Pons (tissue), 1 donor: ENCODE measurements around the gene NBAS.
"Not testable (repeated sequence)": the region's sequence is repeated elsewhere in the genome, so short reads cannot be mapped to it uniquely, and the experiment has no call there.

Experiments
- DNase-seq: peaks from one replicate; pipeline ENCODE4 v3.0.0-alpha.2; 2016; ENCODE audit warnings: low spot score

Gene NBAS

DNA sequence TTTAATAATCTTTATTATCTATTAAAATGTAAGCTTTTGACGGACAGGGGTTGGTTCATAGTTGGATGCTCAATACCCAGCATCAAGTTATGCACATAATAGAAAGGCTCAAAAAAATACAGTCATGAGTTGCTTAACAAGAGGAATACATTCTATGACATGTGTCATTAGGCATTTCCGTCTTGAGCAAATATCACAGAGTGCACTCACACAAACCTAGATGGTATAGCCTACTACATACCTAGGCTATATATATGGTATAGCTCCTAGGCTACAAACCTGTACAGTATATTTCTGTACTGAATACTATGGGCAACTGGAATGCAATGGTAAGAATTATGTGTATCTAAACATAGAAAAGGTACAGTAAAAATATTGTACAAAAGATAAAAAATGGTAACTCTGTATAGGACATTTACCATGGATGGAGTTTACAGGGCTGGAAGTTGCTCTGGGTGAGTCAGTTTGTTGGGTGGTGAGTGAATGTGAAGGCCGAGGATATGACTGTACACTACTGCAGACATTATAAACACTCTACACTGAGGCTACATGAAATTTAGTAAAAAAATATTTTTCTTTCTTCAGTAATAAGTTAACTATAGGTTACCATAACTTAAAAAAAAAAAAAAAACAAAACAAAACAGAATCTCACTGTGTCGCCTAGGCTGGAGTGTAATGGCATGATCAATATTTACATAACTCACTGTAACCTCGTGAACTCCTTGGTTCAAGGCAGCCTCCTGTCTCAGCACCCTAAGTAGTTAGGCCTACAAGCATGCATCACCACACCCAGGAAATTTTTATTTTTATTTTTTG, 201.2 kb downstream of the NBAS start:
- no peak for DNase-seq

DNA sequence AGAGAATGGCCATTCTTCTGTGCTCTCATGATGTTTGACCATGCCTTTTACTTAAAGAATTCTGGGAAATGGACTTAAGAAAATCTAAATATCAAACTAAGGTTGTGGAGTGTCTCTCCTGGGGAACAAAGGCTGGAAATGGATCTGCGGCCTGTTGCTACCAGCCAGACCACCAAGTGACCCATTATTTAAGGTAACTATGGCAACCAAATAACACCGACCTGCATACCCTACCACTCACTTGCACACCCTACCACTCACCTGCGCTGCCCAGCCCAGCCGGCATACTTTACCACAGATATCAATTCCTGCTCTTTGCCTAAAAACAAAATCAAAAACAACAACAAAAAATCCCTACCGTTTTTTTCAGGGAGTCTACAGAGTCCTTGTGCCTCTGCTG, 203.2 kb downstream of the NBAS start:
- no peak for DNase-seq

DNA sequence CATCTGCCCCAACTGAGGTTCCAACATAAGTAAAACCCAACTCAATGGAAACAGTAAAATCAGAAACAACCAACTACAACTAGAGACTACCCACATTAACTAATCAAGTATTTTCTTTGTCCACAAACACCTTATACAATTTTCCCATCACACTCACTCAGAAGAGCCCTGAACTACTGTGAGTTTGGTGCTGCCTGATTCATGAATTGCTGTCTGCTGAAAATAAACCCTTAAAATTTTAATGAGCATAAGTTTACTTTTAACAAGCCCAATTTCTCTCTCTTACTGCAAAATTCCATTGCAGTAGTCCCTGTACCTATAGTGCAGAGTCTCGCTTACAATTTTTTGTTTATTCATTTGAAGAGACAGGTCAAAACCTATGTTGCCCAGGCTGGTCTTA, 203.9 kb downstream of the NBAS start:
- DNase-seq, result no peak

DNA sequence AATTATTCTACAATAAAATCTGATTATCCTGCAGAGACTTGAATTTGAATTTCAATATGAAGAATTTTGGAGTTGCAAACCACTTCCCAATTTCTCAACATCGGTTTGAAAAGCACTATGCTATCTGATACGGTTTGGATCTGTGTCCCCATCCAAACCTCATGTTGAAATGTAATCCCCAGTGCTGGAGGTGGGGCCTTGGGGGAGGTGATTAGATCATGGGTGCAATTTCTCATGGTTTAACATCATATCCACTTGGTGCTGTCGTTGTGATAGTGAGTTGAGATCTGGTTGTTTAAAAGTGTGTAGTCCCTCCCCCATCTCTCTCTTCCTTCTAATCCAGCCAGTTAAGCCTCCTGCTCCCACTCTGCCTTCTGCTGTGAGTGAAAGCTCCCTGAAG, 205.7 kb downstream of the NBAS start:
- DNase-seq, result no peak

DNA sequence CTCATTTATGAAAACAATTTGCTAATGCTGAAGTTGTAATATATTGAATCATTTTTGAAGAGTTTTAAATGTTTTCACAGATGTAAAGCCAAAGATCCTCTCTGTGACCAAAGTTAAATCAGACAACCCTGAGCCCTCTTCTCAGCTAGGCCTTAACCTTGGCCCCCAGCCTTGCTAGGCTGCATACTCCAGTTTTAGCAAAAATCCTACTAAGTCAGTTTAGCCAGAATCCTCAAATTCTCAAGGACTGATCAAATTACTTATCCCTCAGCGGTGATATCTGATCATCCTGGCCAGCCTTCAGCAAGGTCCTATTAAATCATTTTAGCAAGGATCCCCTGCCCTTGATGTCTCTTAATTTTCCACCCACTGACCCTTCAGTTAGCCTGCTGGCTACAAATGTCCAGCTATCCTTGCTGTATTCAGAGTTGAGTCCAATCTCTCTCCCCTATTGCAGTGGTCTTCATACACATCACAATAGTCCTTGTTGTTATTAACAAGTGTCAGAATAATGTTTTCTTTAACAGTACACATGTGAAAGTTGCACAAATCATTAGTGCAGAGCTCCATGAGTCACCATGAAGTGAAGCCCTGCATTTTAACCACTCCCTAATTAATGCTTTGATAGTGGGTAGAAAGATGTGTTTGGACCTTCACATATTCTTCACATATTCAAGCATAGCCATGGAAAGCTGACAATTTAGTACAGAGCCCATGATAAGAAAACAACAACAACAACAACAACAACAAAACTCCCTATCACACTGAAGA, 206.4 kb downstream of the NBAS start:
- DNase-seq, result no peak

DNA sequence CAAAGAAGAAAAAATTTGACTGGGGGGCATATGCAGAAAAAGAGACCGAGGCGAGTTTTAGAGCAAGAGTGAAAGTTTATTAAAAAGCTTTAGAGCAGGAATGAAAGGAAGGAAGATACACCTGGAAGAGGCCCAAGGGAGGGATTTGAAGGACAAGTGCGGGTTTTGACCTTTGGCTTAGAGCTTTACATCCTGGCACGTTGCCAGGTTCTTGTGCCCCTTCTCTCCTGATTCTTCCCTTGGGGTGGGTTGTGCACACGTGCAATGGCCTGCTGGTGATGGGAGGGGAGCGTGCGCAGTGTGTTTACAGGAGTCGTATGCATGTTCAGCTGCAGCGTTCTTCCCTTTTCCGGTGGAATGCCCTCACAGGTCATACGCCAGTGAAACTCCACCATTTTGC, 208.8 kb downstream of the NBAS start:
- no peak for DNase-seq

DNA sequence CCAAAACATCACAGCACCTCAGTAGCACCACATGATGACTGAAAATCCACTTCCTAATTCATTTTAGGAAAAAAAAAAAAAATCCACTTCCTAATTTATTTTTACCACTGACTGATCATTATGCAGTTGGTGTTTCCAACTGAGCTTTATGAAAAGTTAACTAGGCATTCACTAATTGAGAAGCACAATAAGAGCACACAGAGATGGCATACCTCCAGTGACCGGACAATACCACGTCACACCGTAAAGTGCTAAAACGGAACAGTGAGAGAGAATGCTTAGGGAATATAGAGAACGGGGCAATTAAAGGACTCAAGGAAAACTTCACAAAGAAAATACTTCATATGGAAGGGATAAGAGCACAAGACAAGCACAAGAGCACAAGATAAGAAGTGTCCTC, 212.5 kb downstream of the NBAS start:
- DNase-seq, result no peak

DNA sequence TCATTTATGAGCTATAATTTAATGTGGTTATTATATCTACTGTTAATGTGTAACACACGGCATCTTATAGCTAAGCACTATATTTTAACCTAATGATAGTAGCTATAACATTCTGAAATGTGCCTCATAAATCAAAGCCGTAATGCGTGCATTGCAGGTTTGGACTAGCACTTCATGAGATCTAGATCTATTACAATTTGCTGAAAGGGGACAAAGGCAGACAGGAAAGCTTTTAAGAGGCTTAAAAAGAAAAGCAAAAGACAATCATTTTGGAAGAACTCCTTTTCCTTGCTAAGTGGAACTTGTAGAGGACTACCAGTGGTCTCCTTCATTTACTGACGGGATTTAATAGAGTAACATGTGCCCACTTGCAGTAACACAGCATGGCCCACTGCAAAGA, 213.1 kb downstream of the NBAS start:
- no peak for DNase-seq

DNA sequence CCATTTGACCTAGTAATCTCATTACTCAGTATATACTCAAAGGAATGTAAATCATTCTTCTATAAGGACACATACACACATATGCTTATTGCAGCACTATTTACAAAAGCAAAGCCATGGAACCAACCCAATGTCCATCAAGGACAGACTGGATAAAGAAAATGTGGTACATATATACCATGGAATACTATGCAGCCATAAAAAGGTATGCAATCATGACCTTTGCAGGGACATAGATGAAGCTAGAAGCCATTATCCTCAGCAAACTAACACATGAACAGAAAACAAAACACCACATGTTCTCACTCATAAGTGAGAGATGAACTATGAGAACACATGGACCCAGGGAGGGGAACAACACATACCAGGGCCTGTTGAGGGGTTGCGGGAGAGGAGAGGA, 214.5 kb downstream of the NBAS start:
- DNase-seq, result no peak

DNA sequence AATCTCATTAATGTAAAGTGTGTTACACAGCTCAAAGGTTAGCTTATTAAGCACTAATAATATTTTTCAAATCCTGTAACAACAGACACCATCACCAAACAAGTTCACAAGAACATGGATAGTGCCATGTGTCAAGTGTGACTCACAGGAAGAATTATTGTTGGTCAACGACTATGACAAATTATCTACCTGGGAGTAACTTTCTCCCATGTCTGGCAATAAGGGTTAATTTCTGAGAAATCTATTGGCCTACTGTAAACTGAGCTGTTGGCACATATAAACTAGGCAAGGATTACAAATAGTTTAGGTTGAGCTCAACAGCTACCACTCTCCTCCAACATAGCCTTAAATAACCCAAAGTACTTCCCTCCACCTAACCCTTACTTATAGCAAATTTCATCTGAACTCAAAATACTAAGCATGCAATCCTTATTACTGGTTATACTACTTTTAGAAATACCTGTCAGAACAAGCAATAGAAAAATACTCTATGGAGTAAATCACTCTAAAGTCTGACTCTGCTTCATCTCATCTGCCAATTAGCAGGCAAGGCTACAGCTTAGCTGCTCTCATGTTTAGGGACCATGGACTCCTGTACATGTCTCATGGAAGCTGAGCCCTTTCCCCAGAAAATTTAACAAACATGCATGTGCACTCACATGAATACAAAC, 223.0 kb downstream of the NBAS start:
- DNase-seq, result no peak

DNA sequence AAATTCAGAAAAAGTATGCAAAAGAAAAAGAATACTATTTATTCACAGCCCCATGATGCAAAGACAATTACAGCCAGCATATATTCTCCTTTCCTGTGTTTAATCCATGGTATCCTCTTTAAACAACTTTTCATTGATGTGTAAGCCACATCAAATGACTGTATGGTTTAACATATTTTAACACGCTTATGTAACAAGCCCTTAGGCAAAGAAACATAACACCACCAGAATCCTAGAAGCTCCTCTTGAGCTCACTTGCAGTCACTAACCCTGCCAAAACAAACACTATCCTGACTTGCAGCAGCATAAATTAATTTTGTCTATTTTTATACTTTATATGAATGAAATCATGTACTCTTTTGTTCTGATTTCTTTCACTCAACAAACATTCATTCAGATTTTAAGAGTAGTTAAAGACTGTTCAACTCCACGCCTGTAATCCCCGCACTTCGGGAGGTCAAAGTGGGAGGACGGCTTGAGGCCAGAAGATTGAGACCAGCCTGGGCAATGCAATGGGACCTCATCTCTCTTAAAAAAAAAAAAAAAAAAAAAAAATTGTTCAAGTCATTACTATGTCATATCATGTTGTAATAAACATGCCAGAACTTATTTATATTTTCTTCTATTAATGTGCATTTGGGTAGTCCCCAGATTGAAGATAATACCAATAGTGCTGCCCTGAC, 226.3 kb downstream of the NBAS start:
- no peak for DNase-seq

DNA sequence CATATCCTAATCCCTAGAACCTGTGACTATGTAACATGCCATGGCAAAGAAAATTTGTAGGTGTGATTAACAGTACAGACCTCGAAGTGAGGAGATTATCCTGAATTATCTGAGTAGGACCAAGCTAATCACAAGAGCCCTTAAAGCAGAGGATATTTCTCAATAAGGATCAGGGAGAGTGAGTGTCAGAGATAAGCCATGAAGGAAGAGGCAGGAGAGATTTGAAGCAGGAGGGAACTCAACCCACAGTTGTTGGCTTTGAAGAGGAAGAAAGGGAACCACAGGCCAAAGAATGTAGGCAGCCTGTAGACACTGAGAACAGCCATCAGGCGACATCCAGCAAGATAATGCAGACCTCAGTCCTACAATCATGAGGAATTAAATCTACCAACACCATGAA, 229.3 kb downstream of the NBAS start:
- DNase-seq, result no peak

DNA sequence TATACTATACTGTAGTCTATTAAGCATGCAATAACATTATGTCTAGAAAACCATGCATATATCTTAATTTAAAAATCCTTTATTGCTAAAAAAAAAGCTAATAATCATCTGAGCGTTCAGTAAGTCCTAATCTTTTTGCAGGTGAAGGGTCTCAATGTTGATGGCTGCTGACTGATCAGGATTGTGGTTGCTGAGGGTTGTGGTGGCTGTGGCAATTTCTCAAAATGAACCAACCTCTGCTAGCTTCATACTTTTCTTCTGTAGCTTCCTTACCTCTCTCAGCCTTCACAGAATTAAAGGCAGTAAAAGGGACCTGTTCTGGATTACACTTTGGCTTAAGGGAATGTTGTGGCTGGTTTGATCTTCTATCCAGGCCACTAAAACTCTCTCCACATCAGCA, 235.8 kb downstream of the NBAS start:
- DNase-seq, result no peak

DNA sequence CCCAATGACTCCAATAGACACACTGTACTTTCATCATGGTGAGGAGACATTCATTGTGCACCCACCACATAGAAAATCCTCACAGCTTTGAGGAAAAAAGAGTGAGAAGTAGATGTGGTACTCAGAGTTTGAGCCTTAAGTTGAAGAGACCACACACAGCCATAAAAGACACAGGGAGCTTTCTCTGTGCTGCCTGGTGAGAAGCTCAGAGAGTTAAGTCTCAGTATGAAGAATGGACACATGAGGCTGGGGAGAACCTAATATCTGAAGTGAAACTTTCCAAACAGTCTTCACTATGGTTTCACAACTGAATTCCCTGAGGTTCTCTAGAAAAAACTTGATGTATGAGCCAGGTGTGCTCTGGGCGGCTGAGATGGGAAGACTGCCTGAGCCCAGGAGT, 237.9 kb downstream of the NBAS start:
- DNase-seq, result no peak

DNA sequence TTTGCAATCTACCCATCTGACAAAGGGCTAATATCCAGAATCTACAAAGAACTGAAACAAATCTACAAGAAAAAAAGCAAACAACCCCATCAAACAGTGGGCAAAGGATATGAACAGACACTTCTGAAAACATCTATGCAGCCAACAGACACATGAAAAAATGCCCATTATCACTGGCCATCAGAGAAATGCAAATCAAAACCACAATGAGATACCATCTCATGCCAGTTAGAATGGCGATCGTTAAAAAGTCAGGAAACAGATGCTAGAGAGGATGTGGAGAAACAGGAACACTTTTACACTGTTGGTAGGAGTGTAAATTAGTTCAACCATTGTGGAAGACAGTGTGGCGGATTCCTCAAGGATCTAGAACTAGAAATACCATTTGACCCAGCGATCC, 239.7 kb downstream of the NBAS start:
- DNase-seq, result not testable (repeated sequence)

DNA sequence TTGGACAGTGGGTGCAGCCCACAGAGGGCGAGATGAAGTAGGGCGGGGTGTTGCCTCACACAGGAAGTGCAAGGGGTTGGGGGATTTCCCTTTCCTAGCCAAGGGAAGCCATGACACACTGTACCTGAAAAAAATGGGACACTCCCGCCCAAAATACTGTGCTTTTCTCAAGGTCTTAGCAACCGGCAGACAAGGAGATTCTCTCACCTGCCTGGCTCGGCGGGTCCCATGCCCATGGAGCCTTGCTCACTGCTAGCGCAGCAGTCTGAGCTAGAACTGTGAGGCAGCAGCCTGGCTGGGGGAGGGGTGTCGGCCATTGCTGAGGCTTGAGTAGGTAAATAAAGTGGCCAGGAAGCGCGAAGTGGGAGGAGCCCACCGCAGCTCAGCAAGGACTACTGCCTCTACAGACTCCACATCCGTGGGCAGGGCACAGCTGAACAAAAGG, 244.7 kb downstream of the NBAS start:
- no peak for DNase-seq

DNA sequence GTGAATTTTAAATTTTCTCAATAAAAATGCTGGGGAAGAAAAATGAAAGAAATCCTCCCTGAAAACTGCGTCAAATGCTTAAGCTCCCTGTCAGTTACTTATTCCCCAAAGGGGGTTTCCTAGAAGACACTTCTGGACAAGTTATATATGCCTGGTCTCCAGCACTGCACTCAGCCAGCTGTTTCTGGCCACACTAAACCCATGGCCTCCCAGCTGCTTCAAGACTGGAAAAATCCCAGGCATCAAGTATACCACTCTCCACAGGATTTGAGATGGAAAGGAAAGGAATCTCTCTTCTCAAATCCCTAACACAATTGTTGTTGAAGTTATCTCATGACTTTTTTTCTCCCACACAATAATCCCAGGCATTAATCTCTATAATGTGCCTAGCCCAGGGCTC, 245.7 kb downstream of the NBAS start:
- DNase-seq, result no peak

DNA sequence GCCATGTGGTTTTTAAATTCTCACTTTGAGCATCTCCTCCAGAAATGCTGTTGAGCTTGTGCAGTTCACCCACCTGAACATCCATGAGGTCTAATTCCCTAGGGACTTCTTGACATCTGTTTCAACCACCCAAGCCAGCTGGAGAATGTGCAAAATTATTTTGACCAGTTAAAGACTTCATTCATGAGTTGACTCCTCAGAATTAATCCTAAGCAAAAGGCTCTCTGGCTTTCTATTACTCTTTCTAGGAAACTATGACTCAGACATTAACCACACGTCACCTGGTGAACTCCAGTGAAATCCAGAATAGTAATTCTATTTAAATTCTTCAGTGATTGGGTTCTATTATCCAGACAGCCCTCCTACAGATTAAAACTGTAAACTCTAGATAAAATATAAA, 247.5 kb downstream of the NBAS start:
- no peak for DNase-seq

DNA sequence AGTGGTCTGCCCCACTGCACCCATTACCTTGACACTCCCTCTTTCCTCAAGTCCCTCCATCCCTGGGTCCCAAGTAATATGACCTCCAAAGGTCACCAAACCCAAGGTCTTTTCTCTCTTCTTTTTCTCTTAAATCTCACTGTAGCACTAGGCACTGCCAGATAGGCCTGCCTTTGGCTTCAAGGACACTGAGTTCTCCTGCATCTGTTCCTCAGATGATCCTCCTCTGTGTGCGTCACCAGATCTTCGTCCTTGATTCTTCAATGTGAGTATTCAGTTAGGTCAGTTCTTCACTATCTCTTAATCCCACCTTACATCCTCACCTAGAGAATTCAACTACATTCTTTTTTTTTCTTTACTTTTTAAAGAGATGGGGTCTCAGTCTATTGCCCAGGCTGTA, 249.2 kb downstream of the NBAS start:
- no peak for DNase-seq

DNA sequence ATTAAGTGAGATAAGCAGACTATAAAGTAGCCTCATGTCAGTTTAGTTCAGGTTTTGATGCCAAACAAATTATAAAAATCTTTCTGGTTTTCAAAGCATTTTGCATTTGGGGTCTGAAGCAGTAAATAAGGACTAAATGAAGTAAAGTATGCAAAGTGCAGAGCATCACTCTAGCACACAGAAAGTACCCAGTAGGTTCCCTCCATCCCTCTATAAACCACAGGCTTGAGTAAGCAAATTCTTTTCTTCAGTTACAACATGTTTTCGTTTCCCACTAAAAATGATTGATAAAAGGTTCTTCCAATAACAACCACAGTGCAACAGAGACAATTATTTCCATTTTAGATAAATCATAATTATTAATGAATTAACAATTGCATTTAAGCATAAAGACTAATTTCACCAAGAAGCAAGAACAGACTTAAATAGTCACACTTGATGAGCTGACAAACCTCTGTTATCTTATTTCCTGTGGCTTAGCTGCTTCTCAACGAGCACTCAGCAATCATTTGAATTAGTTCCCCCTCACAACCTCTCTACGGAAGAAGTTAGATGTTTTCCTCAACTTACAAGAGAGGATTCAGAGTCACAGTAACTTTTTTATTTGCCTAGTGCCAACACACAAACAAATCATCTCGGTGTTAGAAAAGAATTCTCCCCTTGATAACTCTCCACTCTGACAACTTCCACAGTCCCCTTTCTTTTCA, 249.8 kb downstream of the NBAS start:
- no peak for DNase-seq

DNA sequence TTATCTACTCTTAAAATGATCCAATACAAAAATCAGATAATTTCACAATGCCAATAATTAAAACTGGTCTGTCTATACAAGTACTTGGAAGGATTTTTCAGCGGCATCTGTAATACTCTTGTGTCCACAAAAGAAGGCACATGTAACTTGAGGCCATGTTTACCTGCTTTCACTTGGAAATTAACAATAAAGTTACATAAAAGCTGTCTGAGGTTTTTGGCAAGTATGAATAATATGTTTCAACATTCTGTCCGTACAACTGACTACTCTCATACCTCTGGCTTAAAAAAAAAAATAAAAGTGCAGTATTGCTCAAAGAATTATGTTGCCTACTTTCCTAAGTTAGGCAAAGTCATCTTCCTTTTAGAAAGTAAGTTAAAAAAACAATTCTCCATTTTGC, 253.6 kb downstream of the NBAS start:
- DNase-seq, result no peak

DNA sequence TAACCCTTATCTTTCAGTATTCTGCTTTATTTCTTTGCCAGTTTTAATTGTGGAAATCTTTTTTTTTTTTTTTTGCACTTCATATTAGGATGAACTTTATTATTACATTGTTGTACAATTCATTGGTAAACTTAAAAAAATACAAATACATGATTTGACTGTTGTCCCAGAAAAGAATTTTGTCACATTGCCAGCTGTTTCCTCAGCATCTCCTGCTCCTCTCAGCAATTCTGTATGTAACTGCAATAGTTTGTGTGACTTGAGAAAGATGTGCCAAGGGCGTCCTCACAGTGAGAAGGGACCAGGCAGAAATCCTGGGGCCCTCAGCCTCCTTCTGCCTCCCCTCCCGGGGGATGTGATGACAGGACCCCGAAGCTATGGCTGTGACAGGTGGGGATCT, 254.4 kb downstream of the NBAS start:
- no peak for DNase-seq
